HCT116 (cell line): ENCODE data around the gene TSPAN14.

ENCODE experiments used
- EGR1 ChIP-seq: IDR thresholded peaks from 2 replicates; pipeline ENCODE4 v1.6.1; 2012; ENCODE audit warnings: low read depth
- EZH2 ChIP-seq: fragments of 200-600 bp; sonication (generic); IDR thresholded peaks from 2 replicates; pipeline ENCODE4 v1.6.1; 2017; ENCODE audit warnings: antibody characterized with exemption, mixed run types
- POLR2A ChIP-seq: IDR thresholded peaks from 2 replicates; pipeline ENCODE4 v1.7.0; 2011; ENCODE audit warnings: borderline replicate concordance; ENCODE audit not compliant: insufficient read depth, insufficient read length; ENCODE audit errors: extremely low read depth
- POLR2AphosphoS5 ChIP-seq: IDR thresholded peaks from 2 replicates; pipeline ENCODE4 v1.6.1; 2011; ENCODE audit warnings: mild to moderate bottlenecking, low read depth, low read length, moderate library complexity
- SP1 ChIP-seq: IDR thresholded peaks from 2 replicates; pipeline ENCODE4 v1.6.1; 2012; ENCODE audit warnings: low read depth
- SRF ChIP-seq: IDR thresholded peaks from 2 replicates; pipeline ENCODE4 v1.6.1; 2012; ENCODE audit warnings: low read depth
- ZNF274 ChIP-seq: fragments of 200-500 bp; sonication (Bioruptor generic); IDR thresholded peaks from 2 replicates; pipeline ENCODE4 v1.6.1; 2014; ENCODE audit warnings: mild to moderate bottlenecking, low read depth, low read length, inconsistent platforms
- TF ChIP-seq, protein P1 (sequence below), 3 experiments: fragments of 200-600 bp in 1 of 3; sonication (generic) in 1 of 3; IDR thresholded peaks in 2 of 3; conservative IDR thresholded peaks in 1 of 3; 2 replicates each; pipeline ENCODE4 v1.5.1; 2012 to 2017; ENCODE audit warnings: low read depth in 2 of 3, low read length in 2 of 3, antibody characterized with exemption in 1 of 3, borderline replicate concordance in 1 of 3, control low read depth in 1 of 3, mild to moderate bottlenecking in 1 of 3, mixed read lengths in 1 of 3, mixed run types in 1 of 3, moderate library complexity in 1 of 3; ENCODE audit not compliant: insufficient read depth in 1 of 3

- no peak for TF ChIP-seq SP1
- no peak for TF ChIP-seq ZNF274
- no peak for TF ChIP-seq EZH2
- TF ChIP-seq POLR2AphosphoS5 = no peak
- TF ChIP-seq, protein P1, sequence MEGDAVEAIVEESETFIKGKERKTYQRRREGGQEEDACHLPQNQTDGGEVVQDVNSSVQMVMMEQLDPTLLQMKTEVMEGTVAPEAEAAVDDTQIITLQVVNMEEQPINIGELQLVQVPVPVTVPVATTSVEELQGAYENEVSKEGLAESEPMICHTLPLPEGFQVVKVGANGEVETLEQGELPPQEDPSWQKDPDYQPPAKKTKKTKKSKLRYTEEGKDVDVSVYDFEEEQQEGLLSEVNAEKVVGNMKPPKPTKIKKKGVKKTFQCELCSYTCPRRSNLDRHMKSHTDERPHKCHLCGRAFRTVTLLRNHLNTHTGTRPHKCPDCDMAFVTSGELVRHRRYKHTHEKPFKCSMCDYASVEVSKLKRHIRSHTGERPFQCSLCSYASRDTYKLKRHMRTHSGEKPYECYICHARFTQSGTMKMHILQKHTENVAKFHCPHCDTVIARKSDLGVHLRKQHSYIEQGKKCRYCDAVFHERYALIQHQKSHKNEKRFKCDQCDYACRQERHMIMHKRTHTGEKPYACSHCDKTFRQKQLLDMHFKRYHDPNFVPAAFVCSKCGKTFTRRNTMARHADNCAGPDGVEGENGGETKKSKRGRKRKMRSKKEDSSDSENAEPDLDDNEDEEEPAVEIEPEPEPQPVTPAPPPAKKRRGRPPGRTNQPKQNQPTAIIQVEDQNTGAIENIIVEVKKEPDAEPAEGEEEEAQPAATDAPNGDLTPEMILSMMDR (IDR thresholded peaks at IDR 0.05 in 2 of 3, conservative IDR thresholded peaks at IDR 0.05 in 1 of 3; ENCODE audit: borderline replicate concordance in 1 of 3, insufficient read depth in 1 of 3, low read depth in 2 of 3, low read length in 2 of 3) = no peak
- TF ChIP-seq EGR1 = no peak
- TF ChIP-seq SRF = no peak
- TF ChIP-seq POLR2A = no peak
These were observed 83.1 kb downstream of the TSPAN14 start for GRCh38 chr10:80537086-80537735.
